ENCODE measurements around the gene DMPK.
"Not testable (repeated sequence)": the region's sequence is repeated elsewhere in the genome, so short reads cannot be mapped to it uniquely, and the experiment has no call there.

Gene DMPK

DNA sequence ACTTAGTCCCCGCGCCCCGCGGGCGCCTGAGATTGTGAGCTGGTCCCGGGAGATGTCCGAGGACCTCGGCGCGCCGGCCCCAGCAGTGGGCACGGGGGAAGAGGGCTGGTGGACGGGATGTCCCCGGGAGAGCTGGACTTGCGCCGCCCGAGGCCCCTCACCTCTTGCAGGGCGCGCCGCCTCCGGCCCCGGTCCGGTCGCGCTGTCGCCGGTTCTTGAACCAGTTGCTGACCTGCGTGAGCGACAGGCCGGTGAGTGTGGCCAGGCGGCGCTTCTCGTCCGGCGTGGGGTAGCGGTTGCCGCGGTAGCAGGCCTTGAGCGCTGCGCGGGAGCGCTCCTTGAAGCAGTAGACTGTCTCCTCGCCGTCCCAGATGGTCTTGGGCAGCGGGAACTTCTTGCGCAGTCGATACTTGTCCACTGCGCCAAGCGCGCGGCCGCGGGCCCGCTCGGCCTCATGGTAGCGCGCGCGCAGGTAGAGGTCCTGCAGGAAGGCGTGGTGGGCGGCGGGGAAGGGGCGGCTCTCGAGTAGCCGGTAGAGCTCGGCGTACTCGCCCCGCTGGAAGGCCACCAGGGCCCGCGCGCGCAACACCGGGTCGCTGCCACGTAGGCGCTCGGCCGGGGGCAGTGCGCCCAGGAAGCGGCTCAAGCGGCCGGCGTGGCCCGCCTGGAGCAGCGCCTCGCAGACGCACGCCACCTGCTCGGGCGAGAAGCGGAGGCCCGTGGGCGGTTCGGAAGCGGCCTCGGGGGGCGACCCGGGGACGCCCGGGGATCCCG, 14.2 kb downstream of the DMPK start:
- DNase-seq: peak; percentile 62

DNA sequence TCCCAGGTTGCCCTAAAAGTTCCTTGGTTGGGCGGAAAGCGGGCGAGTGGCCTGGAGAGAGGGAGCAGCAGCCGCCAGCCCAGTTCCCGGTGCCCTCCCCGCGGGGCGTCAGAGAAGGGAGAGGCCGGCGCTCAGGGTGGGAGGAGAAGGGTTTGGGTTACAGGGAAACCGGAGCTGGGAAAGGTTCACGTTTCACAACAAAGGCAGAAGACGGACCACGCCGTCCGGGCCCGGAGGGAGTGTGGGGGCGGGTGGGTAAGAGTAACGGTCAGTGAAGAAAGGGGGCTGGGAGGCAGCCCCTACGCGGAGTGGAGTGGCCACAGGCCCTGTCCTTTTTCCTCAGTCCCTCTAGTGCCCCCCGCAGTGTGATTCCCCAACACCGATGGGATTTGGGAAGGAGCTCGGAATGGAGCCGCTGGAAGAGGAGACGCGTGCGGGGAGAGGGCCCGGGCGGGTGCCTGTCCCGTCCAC, 14.8 kb downstream of the DMPK start:
- peak; percentile 82 for DNase-seq

DNA sequence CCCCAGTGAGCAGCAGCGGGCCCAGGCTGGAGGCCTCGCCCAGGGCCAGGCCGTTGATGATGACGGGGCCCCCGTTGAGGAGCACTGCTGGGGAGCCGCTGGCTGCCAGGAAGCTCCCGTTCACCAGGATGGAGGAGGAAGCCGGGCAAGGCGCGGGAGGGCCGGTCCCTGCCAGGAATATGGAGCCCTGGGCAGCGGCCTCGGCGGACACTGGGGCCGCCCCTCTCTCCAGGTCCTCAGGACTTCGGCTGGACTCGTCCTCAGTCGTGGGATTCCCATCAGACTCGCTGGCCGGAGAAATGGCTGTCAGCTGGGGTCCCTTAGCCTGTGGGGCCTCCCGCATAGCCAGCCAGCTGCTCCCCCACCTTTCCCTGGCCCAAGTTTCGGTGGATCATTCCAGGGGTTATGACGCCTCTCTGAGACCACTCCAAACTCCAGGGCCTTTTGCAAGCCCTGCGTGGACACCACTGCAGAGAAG, 15.4 kb downstream of the DMPK start:
- no peak for DNase-seq

DNA sequence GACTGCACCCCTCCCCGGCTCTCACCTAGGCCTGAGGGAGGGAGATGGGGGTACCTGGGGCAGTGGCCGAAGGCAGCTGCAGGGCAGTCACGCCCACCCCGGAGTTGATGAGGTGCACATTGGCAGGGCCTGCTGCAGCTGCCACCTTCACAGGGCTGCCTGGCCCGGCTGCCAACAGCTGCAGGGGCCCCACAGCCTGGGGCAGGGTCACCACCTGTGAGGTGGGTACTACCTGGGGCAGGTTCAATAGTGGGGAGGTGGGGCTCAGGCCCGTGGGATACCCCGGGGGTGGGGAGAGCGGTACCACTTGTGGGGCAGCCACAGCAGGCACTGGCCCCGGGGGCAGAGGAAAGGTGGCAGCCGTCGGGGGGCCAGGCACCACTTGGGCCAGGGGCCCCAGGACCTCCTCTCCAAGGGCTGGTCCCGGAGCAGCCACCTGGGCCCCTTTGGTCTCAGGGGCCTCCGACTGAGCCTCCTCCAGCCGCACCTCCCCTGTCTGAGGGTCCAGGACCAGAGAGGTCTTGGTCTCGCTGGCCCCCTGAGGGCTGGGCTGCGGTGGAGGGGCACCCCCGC, 15.9 kb downstream of the DMPK start:
- no peak for DNase-seq

DNA sequence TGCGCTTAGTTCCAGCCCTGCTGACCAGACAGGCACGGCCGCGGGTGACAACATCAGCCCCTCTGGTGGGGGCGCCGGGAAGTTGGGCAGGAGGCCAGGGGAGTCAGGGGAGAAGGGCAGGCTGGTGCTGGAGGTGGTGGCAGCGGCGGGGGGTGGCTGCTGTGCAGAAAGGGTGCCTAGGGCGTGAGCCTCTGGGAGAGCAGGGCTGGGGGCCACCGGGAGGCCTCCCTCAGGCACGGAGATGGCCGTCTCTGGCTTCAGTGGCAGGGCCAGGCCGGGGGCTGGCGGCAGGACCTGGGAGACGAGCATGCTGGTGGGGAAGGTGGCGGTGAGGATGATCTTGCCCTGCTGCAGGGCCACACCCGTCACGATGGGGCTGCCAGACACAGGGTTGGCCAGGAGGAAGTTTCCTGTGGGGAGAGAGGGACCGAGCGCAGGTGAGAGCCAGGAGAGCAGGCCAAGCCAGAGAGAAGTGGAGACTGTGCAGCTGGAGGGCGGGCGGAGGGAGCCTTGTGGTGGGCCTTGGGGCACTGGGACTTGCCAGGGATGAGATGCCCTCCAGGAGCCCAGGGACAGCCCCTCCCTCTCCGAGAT, 16.5 kb downstream of the DMPK start:
- DNase-seq: no peak

GRCh38 chr19:45764945-45765701, 17.2 kb downstream of the DMPK start:
- no peak for DNase-seq

GRCh38 chr19:45764475-45764874, 17.8 kb downstream of the DMPK start:
- no peak for DNase-seq

DNA sequence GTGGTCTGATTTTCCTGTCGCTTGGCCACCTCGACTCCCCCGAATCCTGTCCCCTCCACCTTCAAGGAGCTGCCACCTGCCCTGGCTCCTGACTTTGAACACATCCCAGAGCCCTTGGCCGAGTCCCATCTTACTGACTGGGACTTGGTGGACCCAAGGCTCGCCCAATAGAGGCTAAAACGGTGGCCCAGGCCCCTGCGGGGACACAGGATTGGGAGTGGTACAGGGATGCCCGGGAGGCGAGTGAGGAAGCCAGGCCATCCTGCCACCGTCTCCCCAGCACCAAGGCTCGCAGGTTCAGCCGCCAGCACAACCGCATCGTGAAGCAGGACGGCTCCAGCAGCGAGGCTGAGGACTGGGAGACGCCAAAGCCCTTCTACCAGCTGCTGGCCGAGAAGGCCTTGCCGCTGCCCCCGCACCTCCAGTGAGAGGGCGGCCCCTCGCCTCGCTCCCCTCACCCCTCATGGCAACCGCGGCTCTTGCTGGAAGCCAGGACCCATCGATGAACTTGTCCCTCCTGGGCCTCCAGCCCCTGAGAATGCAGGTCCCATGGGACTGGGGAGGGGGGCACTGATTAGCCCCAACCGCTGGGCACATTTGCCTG, 18.5 kb downstream of the DMPK start:
- DNase-seq: no peak

DNA sequence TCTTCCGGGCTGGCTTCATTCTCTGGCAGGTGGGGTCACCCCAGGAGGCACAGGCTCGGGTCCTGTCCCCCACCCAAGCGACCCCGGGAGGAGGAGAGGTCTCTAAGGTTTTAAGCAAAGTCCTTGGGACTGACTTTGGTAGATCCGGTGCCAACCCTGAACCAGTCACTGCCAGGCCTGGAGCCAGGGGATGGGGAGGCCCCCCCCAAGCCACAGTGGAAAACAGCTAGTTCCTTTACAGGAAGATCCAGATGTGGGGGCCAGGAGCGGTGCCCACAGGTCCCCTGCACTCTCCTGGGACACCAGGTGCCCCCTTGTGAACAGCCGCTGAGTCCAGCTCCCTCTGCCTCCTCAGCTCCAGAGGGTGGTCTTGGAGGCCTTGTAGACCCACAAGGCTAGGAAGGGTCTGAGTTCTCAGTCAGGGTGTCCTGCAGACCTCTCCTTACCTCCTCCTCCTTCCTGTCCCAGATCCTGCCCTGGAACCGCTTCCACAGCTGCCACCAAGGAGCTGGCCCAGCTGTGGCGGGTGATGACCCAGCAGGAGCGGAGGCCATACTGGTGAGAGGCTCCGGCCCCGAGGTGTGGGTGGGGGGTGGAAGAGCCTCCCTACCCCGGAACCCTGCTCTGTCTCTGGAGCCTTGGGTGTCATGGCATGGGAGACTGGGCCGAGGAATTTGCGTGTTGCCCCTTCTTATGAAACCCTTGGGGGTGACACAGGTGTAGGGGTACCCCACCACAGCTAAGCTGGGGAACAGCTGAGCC, 19.2 kb downstream of the DMPK start:
- no peak for DNase-seq

- no peak for DNase-seq
Observed at GRCh38 chr19:45761714-45762113, 20.6 kb downstream of the DMPK start.

DNA sequence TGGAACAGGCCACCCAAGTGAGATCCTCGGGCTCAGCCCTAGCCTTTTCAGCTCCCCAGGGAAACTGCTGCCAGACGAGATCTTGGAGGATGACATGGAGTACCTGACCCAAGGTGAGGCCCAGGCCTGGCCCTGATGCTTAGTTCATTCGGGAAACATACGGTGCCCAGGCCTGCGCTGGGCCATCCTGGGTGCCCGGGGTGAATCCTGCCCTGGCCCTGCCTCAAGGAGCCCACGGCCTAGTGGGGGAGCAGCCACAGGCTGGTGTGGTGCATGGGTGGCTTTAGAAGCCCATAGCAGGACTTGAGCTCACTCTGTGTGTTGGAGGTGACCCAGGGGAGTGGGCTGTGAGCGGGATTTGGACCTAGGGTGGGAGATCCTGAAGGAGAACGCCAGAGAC, 23.4 kb downstream of the DMPK start:
- no peak for DNase-seq

GRCh38 chr19:45757695-45758094, 24.6 kb downstream of the DMPK start:
- DNase-seq: no peak

GRCh38 chr19:45754323-45754722, 28.0 kb downstream of the DMPK start:
- no peak for DNase-seq

GRCh38 chr19:45753548-45753947, 28.7 kb downstream of the DMPK start:
- DNase-seq: no peak

DNA sequence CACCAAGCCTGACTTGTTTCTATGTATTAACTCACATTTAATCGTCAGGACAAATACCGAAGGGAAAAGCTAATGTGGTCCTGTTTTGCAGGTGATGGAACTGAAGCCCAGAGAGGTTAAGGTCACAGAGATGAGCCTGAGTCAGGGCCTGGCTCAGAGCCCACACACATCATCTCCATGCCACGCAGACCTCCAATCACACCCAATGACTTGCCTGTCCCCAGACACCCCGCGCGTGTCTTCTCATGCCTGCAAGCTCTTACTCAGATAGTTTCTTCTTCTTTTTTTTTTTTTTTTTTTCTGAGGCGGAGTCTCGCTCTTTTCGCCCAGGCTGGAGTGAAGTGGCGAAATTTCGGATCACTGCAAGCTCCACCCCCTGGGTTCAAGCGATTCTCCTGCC, 29.7 kb downstream of the DMPK start:
- DNase-seq: no peak

- DNase-seq: not testable (repeated sequence)
Observed at GRCh38 chr19:45751483-45751882, 30.8 kb downstream of the DMPK start.

- no peak for DNase-seq
Observed at GRCh38 chr19:45747513-45747912, 34.8 kb downstream of the DMPK start.

DNA sequence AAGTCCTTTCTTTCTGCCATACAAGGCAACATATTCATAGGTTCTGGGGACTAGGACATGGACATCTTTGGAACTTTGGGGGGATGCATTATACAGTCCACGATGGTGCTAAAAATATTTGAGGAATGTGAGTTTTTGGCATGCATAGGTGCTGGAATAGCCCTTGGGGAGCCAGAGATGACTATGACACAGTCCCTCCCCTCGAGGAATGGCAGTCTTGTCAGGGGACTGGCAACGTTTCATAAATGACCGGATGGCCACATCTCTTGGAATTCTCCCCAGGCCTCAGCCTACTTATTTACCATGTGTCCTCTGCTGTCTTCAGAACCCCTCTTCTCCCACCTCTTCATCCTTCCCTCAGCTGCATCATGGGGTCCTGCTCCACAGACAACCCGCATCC, 35.4 kb downstream of the DMPK start:
- no peak for DNase-seq

DNA sequence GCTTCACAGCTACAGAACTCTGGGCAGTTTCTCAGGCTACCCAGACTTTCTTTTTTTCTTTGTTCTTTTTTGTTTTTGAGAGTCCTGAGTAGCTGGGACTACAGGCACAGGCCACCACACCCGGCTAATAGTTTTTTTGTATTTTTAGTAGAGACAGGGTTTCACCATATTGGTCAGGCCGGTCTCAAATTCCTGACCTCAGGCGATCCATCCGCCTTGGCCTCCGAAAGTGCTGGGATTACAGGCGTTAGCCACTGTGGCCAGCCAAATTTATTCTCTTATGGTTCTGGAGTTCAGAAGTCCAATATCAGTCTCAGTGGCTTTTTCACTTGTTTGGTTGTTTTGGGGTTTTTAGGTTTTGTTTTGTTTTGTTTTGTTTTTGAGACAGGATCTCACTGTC, 36.7 kb downstream of the DMPK start:
- no peak for DNase-seq

DNA sequence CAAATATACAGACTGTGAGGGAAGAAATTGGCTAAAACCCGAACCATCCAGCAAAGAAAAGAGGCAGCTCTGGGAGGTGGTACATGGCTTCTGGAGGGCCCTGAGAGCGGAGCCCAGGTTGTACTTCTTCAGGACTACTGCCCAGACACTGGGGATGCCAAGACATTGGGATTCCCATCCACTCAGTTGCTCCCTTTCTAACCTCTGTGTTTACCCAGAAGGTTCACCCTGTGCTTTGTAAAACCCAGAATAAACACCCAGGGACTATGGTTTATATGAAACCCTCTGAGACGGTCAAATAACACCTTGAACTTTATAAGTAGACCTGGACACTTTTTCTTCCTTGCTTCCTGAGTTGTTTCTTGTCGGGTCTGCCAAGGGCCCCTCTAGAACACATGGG, 39.3 kb downstream of the DMPK start:
- no peak for DNase-seq

DNA sequence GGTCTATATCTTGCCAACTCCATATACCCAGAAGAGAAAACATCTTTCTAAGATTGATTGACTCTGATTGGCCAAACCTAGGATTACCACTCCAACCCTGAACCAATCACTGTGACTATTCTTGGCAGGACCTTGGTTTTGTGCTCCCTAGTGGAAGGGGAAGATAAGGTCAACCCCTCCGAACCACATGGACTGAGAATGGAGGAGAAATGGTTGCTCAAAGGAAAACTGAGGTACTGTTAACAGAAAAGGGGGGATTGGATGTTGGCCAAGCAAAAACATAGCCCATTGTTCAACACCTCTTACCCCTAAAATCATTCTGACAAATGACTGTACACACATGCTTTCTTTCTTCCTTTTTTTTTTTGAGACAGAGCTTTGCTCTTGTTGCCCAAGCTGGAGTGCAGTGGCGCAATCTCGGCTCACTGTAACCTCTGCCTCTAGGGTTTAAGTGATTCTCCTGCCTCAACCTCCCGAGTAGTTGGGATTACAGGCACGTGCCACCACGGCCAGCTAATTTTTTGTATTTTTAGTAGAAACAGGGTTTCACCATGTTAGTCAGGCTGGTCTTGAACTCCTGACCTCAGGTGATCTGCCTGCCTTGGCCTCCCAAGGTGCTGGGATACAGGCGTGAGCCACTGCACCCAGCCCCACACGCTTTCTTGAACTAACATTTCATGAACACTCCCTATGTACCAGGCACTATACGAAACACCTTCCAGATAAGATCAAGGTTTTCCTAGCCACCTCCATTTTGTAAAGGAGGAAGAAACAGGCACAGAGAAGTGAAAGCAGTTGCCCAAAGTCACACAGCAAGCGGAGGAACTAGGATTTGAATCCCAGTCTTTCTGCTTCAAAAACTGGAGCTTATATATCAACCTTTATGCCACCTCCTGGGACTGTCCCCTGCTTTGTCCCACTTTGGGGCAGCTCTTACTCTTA, 42.5 kb downstream of the DMPK start:
- DNase-seq: no peak

Data from fibroblast of skin of right quadriceps (primary cell).